Activated CD4-positive, alpha-beta T cell treated with anti-CD3 and anti-CD28 coated beads for 48 hours (primary cell): ENCODE results near the gene GNAS.
"Not testable (repeated sequence)": the region's sequence is repeated elsewhere in the genome, so short reads cannot be mapped to it uniquely, and the experiment has no call there.

ENCODE experiments used
- DNase-seq: peaks from one replicate; pipeline ENCODE4 v3.0.0-alpha.2; 2020

Gene GNAS

DNA sequence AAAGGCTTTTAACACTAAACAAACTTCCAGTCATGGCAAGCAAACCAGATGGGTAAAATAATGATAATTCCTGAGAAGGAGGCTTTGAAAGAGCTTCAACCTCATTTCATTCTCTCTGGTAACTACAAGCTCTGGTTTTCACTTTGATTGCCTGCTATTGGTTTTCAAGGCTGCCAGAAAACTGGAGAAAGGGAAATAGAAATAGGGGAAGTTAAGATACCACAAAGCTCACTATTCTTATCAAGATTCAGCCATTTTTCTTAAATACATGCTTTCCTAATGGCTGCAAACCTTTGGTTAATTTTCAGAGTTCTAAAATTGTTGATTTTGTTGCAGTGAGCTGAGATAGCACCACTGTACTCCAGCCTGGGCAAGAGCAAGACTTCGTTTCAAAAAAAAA is 86.0 kb downstream of the GNAS start:
- no peak for DNase-seq

GRCh38 chr20:58941471-58941870 is 89.0 kb downstream of the GNAS start:
- no peak for DNase-seq

- DNase-seq = no peak
These were observed 90.0 kb downstream of the GNAS start for GRCh38 chr20:58942549-58942948.

- DNase-seq = no peak
These were observed 92.1 kb downstream of the GNAS start for GRCh38 chr20:58944610-58945009.

DNA sequence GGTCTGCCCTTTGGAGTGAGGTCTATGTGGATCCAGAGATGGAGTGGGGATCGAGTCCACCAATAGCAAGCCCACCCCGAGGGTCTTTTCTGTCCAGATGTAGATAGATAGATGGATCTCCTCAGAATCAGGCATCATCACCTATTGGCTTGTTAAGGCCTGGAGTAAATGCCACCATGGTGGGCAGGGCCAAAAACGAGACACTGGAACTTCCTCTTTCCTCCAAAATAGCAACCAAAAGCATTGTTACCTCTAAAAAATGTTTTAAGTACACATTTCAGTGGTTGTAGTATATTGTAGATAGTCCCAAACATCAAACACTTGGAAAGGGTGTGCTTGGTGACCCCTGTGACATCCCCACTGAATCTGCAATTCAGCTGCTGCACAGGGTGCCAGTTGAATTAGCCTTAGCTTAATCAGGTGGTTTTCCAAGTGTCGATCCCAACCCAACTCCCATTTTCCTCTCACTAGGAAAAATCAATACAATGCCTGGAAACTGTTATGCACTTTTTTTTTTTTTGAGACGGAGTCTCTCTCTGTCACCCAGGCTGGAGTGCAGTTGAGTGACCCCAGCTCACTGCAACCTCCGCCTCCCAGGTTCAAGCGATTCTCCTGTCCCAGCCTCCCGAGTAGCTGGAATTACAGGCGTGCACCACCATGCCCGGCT is 93.6 kb downstream of the GNAS start:
- DNase-seq = no peak

GRCh38 chr20:58947797-58948388 is 95.4 kb downstream of the GNAS start:
- DNase-seq = not testable (repeated sequence)

DNA sequence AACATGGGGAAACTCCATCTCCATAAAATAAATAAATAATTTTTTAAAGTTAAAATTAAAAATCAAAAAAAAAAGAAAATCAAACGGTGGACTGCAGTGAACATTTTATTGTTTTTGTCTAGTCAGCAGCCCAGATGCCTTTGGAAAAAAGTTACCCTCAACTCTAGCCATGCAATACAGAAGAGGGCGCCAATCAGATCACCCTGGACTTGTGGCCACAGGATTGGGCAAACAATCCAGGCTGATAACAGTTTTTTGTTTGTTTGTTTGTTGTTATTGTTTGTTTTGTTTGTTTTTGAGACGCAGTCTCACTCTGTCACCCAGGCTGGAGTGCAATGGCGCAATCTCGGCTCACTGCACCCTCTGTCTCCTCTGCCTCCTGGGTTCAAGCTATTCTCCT is 98.1 kb downstream of the GNAS start:
- DNase-seq = no peak

GRCh38 chr20:58953050-58953449 is 100.5 kb downstream of the GNAS start:
- no peak for DNase-seq

DNA sequence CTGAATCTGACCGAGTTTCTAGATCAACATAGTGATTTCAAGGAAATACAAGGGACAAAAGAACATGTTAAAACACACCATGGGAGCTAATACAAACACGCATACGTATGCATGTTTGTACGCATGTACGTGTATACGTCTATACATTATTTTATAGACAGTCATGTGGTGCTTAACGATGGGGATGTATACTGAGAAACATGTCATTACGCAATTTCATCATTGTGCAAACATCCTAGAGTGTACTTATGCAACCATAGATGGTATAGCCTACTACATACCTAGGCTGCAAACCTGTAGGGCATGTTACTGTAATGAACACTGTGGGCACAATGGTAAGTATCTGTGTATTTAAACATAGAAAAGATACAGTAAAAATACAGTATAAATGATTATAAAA is 103.6 kb downstream of the GNAS start:
- no peak for DNase-seq

DNA sequence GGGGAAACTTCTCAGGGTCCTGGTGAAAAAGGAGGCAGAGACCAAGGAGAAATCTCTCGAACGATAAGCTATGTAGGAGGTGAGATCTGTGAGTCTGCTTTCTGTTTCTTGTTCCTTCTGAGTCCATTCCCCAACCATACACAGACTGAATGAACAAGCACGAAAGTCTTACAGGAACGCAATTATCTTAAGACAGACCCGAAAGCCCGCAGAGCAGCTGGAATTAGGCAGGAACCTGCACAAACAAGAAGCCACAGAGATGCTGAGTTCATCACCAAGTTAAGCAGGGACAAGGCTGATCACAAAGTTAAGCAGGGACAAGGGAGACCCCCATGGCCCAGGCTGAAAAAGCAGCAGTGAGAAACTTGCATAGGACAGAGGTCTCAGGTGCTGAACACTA is 107.1 kb downstream of the GNAS start:
- DNase-seq = no peak
